ENCODE results near the gene SIM2.

The SIM2 gene

DNA sequence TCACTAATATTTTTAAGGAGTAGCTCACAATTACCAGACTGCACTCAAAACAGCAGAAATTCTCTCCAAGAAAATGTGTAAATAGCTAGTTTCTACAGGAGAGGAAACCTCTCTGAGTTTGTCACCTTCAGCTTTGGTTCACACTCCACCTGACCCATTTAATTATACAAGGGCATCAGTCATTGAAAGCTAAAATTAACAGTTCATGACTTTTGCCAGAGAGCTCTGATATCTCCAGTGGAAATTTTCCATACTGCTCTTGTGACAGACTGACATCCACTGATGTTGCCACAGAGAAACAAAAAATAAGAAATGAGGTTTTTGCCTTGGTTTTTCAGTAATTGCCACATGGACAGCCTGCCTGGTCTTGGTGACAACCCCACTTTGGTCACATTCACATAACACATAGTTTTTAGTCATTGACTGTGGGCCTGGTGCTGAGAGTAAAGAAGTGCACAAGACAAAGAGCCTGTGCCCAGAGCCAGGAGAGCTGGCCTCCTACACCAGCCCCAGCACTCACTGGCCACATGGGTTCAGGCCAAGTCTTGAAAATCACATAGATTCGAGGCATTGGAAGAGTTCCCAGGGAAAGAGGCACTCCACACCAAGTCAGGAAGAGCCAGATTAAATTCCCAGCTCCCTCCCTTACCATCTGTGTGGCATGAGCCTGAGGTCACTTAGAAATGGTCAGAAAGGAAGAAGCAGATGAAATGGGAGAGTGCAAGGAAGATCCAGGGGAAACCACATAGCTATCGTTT is 13.8 kb upstream of the SIM2 start:
- DNase-seq (ENCODE audit: low read depth in 3 of 3), result no peak

DNA sequence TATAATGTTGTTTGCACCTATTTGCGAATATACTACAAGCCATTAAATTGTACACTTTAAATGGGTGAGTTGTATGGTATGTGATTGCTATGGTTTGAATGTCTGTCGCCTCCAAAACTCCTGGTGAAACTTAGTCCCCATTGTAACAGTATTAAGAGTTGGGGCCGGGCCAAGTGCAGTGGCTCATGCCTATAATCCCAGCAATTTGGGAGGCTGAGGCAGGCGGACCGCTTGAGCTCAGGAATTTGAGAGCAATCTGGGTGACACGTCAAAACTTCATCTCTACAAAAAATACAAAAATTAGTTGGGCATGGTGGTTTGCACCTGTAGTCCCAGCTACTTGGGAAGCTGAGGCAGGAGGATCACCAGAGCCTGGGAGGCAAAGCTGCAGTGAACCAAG is 12.0 kb upstream of the SIM2 start:
- DNase-seq (ENCODE audit: low read depth in 3 of 3), result no peak

DNA sequence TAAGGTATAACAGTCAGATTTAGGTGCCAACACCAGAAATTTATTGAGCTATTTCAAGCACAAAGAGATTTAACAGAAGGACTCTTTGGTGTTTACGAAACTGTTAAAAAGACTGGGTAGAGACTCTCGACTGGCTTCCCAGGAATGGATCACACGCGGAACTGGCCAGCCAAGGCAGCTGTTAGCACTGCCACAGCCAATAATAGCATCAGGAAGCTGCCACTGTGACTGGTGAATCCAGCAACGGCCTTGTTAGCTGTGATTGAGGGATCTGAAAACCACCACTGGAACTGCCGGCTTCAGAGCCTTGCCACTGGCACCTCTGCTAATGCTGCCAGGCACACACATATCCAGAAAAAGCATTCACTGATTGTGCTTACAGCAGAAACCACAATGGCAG is 10.6 kb upstream of the SIM2 start:
- DNase-seq (ENCODE audit: low read depth in 3 of 3), result no peak

DNA sequence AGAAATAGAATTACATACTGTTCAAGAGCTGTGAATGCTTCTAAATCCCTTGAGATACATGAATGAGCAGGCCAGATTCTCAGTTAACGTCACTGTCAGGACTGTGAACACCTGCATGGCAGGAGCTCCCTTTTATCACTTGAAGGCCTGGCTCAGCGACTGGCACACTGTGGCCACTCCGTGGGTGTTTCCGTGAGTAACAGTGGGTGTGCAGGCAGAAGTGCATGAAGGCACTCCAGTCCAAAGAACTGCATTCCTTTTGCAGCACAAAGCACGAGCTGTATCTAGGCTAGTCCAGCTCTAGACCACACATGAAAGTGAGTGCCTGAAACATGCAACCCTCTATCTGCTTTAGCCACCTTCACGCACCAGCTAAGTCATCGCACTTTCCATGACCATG is 9.6 kb upstream of the SIM2 start:
- DNase-seq (ENCODE audit: low read depth in 3 of 3), result no peak

DNA sequence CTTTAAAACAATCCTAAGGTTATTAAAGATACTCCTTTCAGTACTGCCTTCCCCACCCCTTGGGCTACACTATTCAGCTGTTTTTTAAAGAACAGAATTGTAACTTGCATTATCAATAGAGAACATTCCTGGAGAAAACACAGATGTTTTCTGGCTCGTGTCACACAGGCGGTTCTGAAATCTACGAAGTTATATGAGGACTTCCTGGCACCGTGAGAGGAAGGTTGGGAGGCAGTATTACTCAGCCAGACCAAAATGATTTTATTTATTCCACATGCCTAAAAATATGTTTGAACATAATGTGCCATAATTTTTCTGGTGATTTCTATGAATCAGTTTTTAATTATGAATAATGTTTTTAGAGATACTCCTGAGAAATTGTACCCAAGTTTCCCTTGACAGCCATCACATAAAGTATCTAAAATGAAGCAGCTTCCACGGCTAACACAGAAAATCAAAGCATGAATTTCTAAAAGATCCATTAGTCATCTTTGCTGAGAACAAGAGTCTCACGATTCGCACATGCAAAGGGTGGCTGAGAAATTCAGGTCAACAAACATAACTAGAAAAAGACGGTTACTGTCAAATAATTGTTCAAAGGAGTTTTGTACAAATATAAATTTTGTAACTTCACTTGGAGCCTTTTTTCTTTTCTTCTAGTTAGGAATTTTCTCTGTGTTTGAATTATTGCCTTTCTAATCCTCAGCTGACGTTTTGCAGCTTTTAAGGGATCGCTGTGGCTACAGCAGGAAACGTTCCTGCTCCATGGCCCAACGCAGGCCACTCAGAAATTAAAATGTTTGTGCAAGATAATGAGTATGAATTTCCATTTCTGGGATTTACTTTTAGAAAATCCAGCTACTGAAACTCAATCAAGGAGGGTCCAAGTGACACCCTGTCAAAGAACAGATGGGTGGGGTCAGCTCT is 8.0 kb upstream of the SIM2 start:
- DNase-seq (ENCODE audit: low read depth in 3 of 3), result no peak

DNA sequence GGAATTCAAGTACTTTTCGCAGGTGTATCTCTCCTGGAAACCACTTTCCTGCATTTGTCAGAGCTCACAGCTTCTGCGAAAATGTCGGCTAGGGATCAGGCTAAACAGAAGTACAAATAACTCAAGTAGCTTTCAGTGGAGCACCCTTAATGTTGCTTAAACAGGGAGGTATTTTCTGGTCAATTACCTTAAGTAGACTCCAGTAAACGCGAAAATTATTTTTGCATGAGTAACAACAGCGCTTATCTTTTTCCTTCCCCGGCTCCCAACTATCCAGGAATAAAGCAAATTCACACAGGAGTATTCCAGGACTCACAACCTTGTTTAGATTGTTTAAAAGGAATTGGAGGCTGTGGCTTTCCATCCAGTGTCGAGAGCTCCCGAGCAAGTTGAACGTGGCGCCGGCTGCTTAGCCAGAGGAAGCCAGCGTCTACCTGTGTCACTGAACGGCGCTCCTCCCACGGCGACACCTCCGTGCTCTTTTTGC is 7.3 kb upstream of the SIM2 start:
- DNase-seq (ENCODE audit: low read depth in 3 of 3), result no peak

DNA sequence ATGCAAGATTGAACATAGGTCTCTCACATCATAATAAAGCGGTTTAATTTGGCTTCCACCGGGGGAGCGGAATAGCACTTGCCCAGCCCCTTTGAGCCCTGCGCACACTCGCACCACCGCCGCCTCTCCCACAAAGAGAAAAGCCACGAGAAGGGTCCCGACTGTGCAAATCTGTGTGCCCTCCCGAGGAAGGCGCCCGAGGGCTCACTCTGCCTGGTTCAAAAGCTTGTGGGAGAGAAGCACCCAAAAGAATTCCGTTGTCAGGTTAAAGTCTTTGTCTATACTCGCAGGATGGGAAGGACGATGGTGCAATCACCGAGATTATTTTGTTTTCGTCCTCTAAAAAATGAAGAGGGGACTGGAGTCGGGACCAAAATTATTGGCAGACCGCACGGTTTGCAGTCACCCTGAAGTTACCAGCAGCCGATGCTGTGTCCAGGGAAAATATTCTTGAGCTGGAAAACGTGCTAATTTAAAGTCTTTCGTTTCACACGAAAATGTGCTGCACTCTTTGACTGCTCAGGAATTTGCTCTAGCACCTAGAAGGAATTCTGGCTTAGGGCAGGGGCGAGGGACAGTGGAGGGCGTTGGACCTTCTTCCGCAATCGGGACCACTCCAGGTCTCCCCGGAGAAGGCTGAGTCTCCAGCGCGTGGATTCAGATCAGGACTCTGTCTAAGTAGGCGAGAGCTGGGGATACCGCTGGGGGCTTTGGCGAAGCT is 6.6 kb upstream of the SIM2 start:
- DNase-seq (ENCODE audit: low read depth in 3 of 3), result no peak

DNA sequence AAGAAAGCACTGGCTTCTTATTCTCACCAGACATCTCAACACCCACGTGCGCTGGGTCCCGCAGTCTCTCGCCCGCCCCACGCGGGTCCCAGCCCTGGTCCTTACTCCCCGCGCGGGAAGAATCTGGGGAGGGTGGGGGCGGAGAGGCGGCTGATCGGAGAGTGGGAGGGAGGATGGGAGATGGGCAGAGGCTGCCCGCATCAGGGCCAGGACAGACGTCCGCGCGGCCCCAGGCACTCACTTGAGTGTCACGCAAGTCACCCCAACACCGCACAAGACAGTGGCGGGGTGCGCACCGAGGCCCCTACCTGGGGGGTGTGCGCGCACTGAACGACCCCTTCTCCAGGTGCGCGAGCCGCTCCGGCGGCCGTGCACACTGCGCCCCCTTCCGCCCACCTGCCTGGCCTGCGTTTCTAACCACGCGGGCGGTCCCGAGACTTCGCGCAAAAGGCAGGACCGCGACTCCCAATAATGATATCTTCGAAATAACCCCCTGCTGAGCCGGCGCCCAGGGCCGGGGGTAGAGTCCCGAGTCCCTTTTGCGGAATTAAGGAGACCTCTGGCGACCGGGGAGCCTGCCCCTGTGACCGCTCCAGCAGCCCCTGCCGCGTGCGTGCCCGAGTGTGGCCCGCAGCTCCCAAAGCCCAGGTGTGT is 6.0 kb upstream of the SIM2 start:
- no peak for DNase-seq (ENCODE audit: low read depth in 3 of 3)

DNA sequence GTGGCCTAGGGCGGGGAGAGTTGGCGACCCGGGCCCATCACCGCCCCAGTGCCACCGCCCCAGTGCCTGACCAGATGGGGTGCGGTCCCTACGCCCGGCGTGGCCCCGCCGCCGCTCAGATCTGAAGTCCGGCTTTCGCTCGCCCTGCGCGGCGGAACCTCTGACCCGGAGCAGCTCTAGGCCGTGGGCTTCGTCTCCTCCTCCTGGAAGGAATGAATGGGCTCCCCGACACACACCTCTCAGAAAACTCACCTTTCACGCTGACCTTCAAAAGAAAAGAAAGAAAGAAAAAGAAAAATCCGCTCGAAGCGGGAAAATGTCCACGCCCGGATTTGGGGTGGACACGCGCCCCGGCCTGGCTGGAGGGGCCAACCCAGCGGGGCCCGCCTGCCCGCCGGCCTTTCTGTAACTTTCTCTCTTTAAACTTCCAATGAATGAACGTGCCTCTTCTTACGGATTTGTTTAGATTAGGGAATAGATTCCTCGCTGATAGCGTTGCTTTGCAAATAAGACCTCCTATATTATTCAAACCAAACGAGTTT is 5.4 kb upstream of the SIM2 start:
- no peak for DNase-seq (ENCODE audit: low read depth in 3 of 3)

DNA sequence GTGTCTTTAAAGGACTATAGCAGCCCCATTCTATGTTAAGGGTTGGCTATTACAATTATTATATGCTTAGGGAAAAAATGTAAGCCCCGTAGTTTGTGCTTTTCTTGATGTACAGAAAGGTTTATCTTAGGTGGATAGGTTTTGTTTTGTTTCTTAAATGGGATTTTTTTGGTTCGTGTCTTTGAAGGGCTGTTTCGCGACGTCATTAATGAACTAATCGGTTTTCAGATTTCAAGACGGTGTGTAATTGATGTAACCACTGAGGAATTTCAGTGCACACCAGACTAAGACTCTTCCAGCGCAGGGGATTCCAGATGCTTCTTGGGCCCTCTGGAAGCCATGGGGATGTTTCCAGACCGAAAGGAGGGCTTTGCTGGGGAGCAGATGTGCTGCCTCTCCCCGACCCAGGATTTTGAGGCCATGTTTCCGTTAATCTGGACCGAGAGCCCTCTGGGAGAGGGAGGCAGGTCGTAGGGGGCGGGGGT is 4.8 kb upstream of the SIM2 start:
- no peak for DNase-seq (ENCODE audit: low read depth in 3 of 3)

DNA sequence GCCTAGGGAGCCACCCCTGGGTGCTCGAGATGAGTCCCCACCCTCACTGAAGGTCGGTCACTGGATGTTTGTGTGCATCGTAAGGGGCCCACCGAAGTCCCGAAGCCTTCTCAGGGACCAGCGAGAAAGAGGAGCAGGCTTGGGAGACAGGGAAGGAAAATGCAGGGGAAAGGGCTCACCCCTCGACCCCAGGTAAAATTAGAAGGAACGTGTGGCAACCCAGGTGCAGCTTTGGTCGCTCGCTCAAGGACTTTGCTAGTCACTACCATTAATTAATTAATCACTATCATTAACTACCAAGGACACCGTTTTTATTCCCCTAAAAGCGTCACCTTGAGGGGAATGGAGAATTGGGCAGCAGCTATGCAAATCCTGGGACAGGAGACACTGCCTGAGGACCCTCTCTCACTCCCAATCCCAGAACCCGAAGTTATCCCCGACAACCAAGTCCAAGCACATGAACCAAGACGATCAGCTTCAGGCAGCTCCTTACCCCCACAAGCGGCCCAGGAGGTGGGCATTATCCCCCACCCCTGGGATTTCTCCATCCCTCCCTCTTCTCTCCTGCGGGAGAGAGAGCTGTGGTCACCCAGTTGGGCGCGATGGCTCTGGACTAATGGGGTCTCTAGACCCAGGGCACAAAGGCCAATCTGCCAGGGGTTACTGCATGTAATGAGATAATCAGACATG is 4.2 kb upstream of the SIM2 start:
- DNase-seq (ENCODE audit: low read depth in 3 of 3), result no peak

DNA sequence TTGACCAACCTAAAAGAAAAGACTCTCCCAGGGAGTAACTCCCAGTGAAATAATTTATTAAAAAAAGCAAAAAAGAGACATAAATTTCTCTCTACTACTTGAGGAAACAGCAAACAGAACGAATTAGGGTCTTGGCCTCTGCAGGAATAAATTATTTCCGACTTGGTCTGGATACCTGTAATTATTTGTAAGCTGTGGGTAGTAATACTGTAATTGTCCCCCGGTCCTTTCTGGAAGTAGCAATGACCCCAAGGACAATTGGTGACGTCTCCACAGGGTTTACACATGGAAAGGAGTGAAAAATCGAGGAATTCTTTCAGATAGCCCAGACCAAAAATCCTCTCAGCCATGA is 3.7 kb upstream of the SIM2 start:
- DNase-seq (ENCODE audit: low read depth in 3 of 3), result no peak

DNA sequence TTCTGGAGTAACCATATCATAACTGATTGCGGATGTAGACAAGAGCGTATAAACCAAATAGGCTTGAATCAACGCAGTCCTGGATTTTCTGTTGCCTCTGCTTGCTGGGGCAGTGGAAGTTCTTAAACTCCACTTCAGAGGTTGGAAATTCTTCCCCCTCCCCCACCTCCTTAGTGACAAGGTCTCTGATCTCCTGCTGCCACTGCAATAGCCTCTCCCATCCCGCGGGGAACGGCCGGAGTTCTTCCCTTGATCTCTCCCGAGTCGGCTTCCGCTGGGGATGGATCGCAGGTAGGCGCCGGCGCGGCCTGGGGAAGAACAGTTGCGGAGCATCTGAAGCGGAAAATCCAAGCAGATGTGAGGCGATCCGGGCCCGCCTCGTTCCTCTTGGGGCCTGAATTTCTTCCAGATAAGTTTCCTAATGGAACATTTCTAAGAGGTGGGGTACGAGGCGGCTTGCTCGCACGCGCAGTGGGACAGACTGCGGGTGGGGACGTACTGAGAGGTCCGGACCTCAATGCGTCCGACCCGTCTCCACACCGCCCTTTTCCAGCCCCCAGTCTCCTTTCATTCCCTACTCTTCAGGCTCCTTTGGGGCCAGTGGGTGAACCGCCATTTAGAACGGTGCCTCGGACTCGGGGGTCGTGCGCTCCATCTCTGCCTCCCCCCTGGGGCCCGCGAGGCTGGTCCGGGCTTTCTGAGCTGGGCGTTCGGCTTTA is 3.1 kb upstream of the SIM2 start:
- no peak for DNase-seq (ENCODE audit: low read depth in 3 of 3)

DNA sequence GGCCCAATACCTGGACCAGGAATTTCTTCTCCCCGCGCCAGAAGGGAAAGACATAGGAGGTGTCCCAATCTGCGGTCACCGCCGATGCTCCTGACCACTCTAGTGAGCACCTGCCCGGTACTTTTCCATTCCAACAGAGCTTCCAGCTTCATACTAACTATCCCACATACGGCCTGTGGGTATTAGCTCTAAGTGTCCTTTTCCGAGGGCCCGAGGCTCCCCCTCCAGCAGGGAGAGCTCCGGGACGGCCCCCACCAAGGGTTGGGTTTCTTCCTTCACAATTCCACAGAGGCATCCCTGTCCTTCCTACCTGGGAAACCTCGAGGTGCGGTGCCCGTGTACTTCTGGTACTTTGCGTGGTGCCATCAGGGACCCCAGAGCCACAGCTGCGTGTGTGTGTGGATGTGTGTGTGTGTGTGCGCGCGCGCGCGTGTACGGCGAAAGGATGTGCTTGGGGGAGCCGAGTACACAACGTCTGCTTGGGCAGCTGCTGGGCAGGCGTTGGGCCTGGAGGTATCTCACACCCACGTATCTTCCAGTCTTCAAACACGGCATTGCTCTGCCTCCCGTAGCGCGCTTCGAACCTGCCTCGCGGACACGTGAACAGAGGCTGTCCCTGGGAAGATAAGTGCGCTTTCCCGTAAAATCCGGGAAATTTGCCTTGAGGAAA is 2.4 kb upstream of the SIM2 start:
- DNase-seq (ENCODE audit: low read depth in 3 of 3), result no peak

DNA sequence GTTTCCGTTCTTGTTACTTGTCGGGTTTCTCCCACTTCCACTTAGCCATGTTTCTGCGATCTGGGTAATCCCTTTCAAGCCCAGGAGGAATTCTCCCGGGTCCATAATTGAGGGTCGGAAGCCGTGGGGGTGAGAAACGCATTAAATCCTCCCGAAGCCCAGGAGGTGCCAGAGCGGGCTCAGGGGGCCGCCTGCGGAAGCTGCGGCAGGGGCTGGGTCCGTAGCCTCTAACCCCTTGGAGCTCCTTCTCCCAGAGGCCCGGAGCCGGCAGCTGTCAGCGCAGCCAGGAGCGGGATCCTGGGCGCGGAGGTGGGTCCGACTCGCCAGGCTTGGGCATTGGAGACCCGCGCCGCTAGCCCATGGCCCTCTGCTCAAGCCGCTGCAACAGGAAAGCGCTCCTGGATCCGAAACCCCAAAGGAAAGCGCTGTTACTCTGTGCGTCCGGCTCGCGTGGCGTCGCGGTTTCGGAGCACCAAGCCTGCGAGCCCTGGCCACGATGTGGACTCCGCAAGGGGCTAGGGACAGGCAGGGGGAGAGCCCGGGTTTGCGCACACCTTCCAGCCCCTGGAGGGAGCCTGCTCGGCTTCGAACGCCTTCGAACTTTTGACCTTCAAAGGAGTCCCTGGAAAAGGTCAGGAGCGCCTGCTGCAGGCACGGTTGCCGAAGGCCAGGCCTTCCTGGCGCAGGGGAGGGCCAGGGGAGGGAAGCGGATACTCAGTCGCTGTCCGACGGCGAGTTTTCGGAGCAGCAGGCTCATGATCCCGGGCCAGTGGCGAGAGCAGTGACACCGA is 1.7 kb upstream of the SIM2 start:
- no peak for DNase-seq (ENCODE audit: low read depth in 3 of 3)

DNA sequence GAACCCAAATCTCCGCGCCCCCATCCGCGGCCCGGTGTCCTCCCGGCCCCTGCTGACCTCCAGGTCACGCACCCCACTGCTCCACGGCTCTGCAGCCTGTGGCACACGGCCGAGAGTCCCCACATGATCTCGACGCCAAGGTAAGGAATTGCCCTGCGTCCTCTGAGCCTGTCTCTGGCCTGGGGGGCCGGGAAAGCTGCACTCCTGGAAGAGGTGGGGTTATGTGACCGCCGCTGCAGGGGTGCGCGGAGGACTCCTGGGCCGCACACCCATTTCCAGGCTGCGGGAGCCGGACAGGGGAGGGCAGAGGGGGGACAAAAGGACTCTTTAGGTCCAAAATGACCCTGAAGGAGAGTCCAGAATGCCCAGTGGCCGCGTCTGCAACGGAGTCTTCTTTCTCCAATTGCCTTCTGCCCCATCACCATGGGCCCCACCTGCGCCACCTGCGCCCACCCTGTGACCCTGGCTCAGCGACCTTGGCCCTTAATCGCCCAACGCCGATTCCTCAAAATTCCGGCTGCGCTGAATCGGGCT is 997 bp upstream of the SIM2 start:
- no peak for DNase-seq (ENCODE audit: low read depth in 3 of 3)

DNA sequence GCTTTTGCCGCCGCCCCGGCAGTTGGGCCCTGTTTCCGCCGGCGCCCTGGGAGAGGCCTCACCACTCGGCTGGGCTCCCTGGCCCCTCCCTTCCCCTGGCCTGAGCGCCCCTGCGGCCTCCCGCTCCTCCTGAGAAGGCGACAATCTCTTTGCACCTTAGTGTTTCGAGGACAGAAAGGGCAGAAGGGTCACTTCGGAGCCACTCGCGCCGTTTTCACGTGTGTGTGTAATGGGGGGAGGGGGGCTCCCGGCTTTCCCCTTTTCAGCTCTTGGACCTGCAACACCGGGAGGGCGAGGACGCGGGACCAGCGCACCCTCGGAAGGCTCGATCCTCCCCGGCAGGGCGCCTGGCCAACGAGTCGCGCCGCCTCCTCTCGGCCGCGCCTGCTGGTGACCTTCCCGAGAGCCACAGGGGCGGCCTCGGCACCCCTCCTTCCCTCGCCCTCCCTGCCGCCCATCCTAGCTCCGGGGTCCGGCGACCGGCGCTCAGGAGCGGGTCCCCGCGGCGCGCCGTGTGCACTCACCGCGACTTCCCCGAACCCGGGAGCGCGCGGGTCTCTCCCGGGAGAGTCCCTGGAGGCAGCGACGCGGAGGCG is 432 bp upstream of the SIM2 start:
- no peak for DNase-seq (ENCODE audit: low read depth in 3 of 3)
